Psoas muscle (tissue), 8 donors: Measurements from ENCODE around the gene B3GALT4. TPM values are rescaled to one million over a fixed set of nuclear protein-coding genes. Genes with fewer than 3 reads are reported as not detected.

Source experiments
- ATAC-seq, 4 donors: fragments of 200-7000 bp; cut with Tn5 transposase; one replicate each; pipeline ENCODE4 v1.9.1; 2020; ENCODE audit warnings: moderate library complexity in 3 of 4, mild to moderate bottlenecking in 2 of 4
- DNase-seq, 2 donors: peaks; one replicate each; pipeline ENCODE4 v3.0.0-alpha.2; 2020
- H3K27ac ChIP-seq: fragments of 200-600 bp; one replicate; pipeline ENCODE4 v1.8.0; 2022
- H3K27me3 ChIP-seq, 3 donors: fragments of 200-600 bp in 1 of 3; one replicate each; pipeline versions ENCODE4 v1.6.1 to v1.8.0; 2013 to 2022; ENCODE audit warnings: low read length in 2 of 3, mild to moderate bottlenecking in 2 of 3, moderate library complexity in 1 of 3; ENCODE audit not compliant: insufficient read depth in 3 of 3
- H3K36me3 ChIP-seq, 2 donors: fragments of 200-600 bp in 1 of 2; one replicate each; pipeline versions ENCODE4 v1.6.1 to v1.8.0; 2013 to 2022; ENCODE audit warnings: low read depth in 1 of 2, mild to moderate bottlenecking in 1 of 2, moderate library complexity in 1 of 2; ENCODE audit not compliant: insufficient read depth in 1 of 2
- H3K4me1 ChIP-seq: fragments of 200-600 bp; one replicate; pipeline ENCODE4 v1.8.0; 2022
- H3K4me3 ChIP-seq: fragments of 200-600 bp; one replicate; pipeline ENCODE4 v1.8.0; 2022; ENCODE audit warnings: mild to moderate bottlenecking
- H3K9me3 ChIP-seq: fragments of 200-600 bp; one replicate; pipeline ENCODE4 v1.8.0; 2022
- CTCF ChIP-seq: fragments of 200-600 bp; IDR thresholded peaks from one replicate; pipeline ENCODE4 v1.8.0; 2022; ENCODE audit warnings: antibody characterized with exemption
- WGBS, 3 donors: extraction: QIAGEN DNeasy Blood & Tissue Kit; methylation state at CpG; one replicate each; pipeline versions ENCODE4 v1.1.6 to v1.1.7; 2013; 5-methylcytosine and 5-hydroxymethylcytosine counted together
- intact Hi-C, 2 donors: fragments of 100-400 bp; cut with DNase I; formaldehyde crosslinking; loops; one replicate each; pipeline versions ENCODE4 v1.11.0 to v1.14.2; 2022
- polyA plus RNA-seq, 3 donors: library from polyadenylated mRNA; stranded (reverse); fragments of 200-250 nt; gene quantifications; one replicate each; pipeline ENCODE4 v1.2.3, GENCODE V29; 2013
- total RNA-seq, 4 donors: library from RNA; stranded (reverse); fragmentation: NEBNext Ultra II Directional in 2 of 4; extraction: Animal tissue kit (Norgen Biotek cat#: 25700) in 2 of 4; gene quantifications; one replicate each; pipeline versions ENCODE4 v1.2.1 to v1.2.4, GENCODE V29; 2021 to 2023
- donor health status: healthy with polysubstance abuse.
- donor health status: DM: no; HTN: no; CAD: no; lungs with moderate emphysema.
- donor health status: Bipolar disorder and iron deficiency.
- donor health status: healthy.
- donor health status: DM: yes; HTN: yes; CAD: no.
- donor health status: DM: no; HTN: no; CAD: no.
- donor health status: DM: no; HTN: no; CAD: no.
- donor health status: DM: yes; HTN: yes; CAD: no.

B3GALT4 gene
- total and polyA plus RNA-seq, 7 donors = 1.3 to 3.6 (median 1.8) TPM

- no peaks in the 10 kb centered on the region for H3K27me3 ChIP-seq
- no peak for TF ChIP-seq CTCF
- intact Hi-C loops = loop anchor here in 1 of 2 donors (5.0 kb wide), 1 partner anchor 35 kb away; the partner anchor contains the start of gene B3GALT4
- H3K4me3 ChIP-seq = peak overlapping the region; percentile 98
- WGBS, 3 donors = 10 to 17% (median 15%) methylated on average over 29 of the region's 29 CpGs
- DNase-seq = peak; percentile 50 to 54
- ATAC-seq = peak in 3 of 4 donors; percentile 13 to 39 (median 25)
- no peaks in the 10 kb centered on the region for H3K9me3 ChIP-seq
- peak overlapping the region; percentile 91 for H3K27ac ChIP-seq
- H3K36me3 ChIP-seq = peaks cover 0 to 17% of the 10 kb centered on the region in 2 donors
- peaks cover 31% of the 10 kb centered on the region for H3K4me1 ChIP-seq
Measured at GRCh38 chr6:33312361-33313104, 35.6 kb downstream of the B3GALT4 start.

- Histone ChIP-seq H3K4me1 (peaks cover 33% of the 10 kb centered on the region), H3K27me3 (no peaks in the 10 kb centered on the region), H3K27ac (peak overlapping the region; percentile 91), H3K36me3 (peaks cover 0 to 17% of the 10 kb centered on the region in 2 donors), H3K4me3 (peak overlapping the region; percentile 98), H3K9me3 (no peaks in the 10 kb centered on the region)
- peak; percentile 53 to 65 for DNase-seq
- WGBS, 3 donors = 1 to 2% (median 1%) methylated on average over 29 to 33 of the region's 33 CpGs
- no peak for TF ChIP-seq CTCF
- peak in 2 of 4 donors; percentile 3 to 5 for ATAC-seq
- intact Hi-C loops = loop anchor here in 1 of 2 donors (5.0 kb wide), 1 partner anchor 36 kb away; the partner anchor contains the start of gene B3GALT4
Measured at GRCh38 chr6:33313105-33313708, 36.3 kb downstream of the B3GALT4 start.

- no peak for TF ChIP-seq CTCF
- peaks cover 40% of the 10 kb centered on the region for H3K4me1 ChIP-seq
Measured at GRCh38 chr6:33313709-33314514, 37.0 kb downstream of the B3GALT4 start, which contains the start of gene TAPBP. Gene TAPBP (minus strand): TSS chr6:33314078. CDS start chr6:33314041, 37 bp downstream.

GRCh38 chr6:33314515-33314942 is 37.6 kb downstream of the B3GALT4 start:
- Histone ChIP-seq H3K27me3 (no peaks in the 10 kb centered on the region), H3K27ac (peak overlapping the region; percentile 91), H3K36me3 (peaks cover 3 to 24% of the 10 kb centered on the region in 2 donors), H3K4me1 (peaks cover 40% of the 10 kb centered on the region), H3K9me3 (no peaks in the 10 kb centered on the region), H3K4me3 (peak overlapping the region; percentile 98)
- no peak for TF ChIP-seq CTCF
- 3 to 5% (median 3%) methylated on average over 10 of the region's 10 CpGs for WGBS, 3 donors
- intact Hi-C loops = loop anchor here (2.0 to 5.0 kb wide), 2 partner anchors 14 to 37 kb away; partner anchors contain the start of gene B3GALT4 (in 1 of the 2)
- DNase-seq (peak; percentile 62 to 68), ATAC-seq (peak in 2 of 4 donors; percentile 12 to 23)

More at GRCh38 chr6:33313709-33314514, 37.0 kb downstream of the B3GALT4 start, which contains the start of gene TAPBP:
- Histone ChIP-seq H3K4me3 (peak within 1 kb of the TSS; percentile 98), H3K9me3 (no peaks in the 10 kb centered on the region), H3K27me3 (no peaks in the 10 kb centered on the region), H3K36me3 (peaks cover 2 to 21% of the 10 kb centered on the region in 2 donors), H3K27ac (peak within 1 kb of the TSS; percentile 91)
- peak; percentile 55 to 76 for DNase-seq
- intact Hi-C loops = loop anchor here (2.0 to 5.0 kb wide), 2 partner anchors 13 to 37 kb away; partner anchors contain the start of gene B3GALT4 (in 1 of the 2)
- WGBS, 3 donors = 0 to 1% (median 0%) methylated on average over 42 to 47 of the region's 47 CpGs
- peak; percentile 2 to 31 (median 18) for ATAC-seq
